Nephron (organoid): ENCODE data around the gene MYBBP1A.

Source experiments
- H3K27ac Mint-ChIP-seq, 3 experiments: 2 replicates each; pipeline ENCODE4 v1.8.0; 2020; ENCODE audit warnings: mixed read lengths in 3 of 3, mild to moderate bottlenecking in 2 of 3, moderate library complexity in 1 of 3
- H3K27me3 Mint-ChIP-seq: 2 replicates; pipeline ENCODE4 v1.8.0; 2021; ENCODE audit warnings: low read depth, mild to moderate bottlenecking, moderate library complexity, mixed read lengths
- H3K36me3 Mint-ChIP-seq: 2 replicates; pipeline ENCODE4 v1.8.0; 2020; ENCODE audit warnings: low read depth, mixed read lengths
- H3K4me1 Mint-ChIP-seq: 2 replicates; pipeline ENCODE4 v1.8.0; 2020; ENCODE audit warnings: mixed read lengths
- H3K4me3 Mint-ChIP-seq, 3 experiments: 2 replicates each; pipeline ENCODE4 v1.8.0; 2020; ENCODE audit warnings: mild to moderate bottlenecking in 3 of 3, mixed read lengths in 3 of 3, moderate library complexity in 2 of 3
- H3K9me3 Mint-ChIP-seq: 2 replicates; pipeline ENCODE4 v1.8.0; 2020; ENCODE audit warnings: mixed read lengths
- TF ChIP-seq, protein P1 (sequence below), 3 experiments: fragments of 200-600 bp; sonication (generic); IDR thresholded peaks; one replicate each; pipeline ENCODE4 v1.5.0; 2021; ENCODE audit warnings: antibody characterized with exemption in 3 of 3; ENCODE audit not compliant: unreplicated experiment in 3 of 3

The MYBBP1A gene

GRCh38 chr17:4490109-4490591 is 65.0 kb downstream of the MYBBP1A start:
- no peaks in the 10 kb centered on the region for H3K36me3 Mint-ChIP-seq
- H3K27ac Mint-ChIP-seq, result peak overlapping the region in 1 of 3 experiments; percentile 20
- H3K4me3 Mint-ChIP-seq, result no peak overlapping the region
- peaks cover 9% of the 10 kb centered on the region for H3K27me3 Mint-ChIP-seq
- H3K9me3 Mint-ChIP-seq, result no peaks in the 10 kb centered on the region
- TF ChIP-seq, protein P1, sequence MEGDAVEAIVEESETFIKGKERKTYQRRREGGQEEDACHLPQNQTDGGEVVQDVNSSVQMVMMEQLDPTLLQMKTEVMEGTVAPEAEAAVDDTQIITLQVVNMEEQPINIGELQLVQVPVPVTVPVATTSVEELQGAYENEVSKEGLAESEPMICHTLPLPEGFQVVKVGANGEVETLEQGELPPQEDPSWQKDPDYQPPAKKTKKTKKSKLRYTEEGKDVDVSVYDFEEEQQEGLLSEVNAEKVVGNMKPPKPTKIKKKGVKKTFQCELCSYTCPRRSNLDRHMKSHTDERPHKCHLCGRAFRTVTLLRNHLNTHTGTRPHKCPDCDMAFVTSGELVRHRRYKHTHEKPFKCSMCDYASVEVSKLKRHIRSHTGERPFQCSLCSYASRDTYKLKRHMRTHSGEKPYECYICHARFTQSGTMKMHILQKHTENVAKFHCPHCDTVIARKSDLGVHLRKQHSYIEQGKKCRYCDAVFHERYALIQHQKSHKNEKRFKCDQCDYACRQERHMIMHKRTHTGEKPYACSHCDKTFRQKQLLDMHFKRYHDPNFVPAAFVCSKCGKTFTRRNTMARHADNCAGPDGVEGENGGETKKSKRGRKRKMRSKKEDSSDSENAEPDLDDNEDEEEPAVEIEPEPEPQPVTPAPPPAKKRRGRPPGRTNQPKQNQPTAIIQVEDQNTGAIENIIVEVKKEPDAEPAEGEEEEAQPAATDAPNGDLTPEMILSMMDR (IDR thresholded peaks at IDR 0.05; ENCODE audit: unreplicated experiment in 3 of 3), result no peak
- H3K4me1 Mint-ChIP-seq, result peaks cover 5% of the 10 kb centered on the region

GRCh38 chr17:4488989-4489595 is 66.1 kb downstream of the MYBBP1A start:
- H3K27me3 Mint-ChIP-seq, result peaks cover 9% of the 10 kb centered on the region
- no peaks in the 10 kb centered on the region for H3K36me3 Mint-ChIP-seq
- H3K4me3 Mint-ChIP-seq, result no peak overlapping the region
- TF ChIP-seq, protein P1 (IDR thresholded peaks at IDR 0.05; ENCODE audit: unreplicated experiment in 3 of 3), result no peak
- no peaks in the 10 kb centered on the region for H3K9me3 Mint-ChIP-seq
- H3K27ac Mint-ChIP-seq, result no peak overlapping the region
- peaks cover 5% of the 10 kb centered on the region for H3K4me1 Mint-ChIP-seq
